ENCODE results near the gene ALDH2.
A peak's percentile ranks its signal among the peaks of the same experiment; 100 is the strongest.
"Not testable (repeated sequence)": the region's sequence is repeated elsewhere in the genome, so short reads cannot be mapped to it uniquely, and the experiment has no call there.

The ALDH2 gene

GRCh38 chr12:111828338-111828979 lies 61.7 kb downstream of the ALDH2 start:
- DNase-seq: no peak

DNA sequence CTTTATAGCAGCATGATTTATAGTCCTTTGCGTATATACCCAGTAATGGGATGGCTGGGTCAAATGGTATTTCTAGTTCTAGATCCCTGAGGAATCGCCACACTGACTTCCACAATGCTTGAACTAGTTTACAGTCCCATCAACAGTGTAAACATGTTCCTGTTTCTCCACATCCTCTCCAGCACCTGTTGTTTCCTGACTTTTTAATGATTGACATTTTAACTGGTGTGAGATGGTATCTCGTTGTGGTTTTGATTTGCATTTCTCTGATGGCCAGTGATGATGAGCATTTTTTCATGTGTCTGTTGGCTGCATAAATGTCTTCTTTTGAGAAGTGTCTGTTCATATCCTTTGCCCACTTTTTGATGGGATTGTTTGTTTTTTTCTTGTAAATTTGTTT lies 62.9 kb downstream of the ALDH2 start:
- DNase-seq: not testable (repeated sequence)

GRCh38 chr12:111834740-111835386 lies 68.1 kb downstream of the ALDH2 start:
- DNase-seq: not testable (repeated sequence)

DNA sequence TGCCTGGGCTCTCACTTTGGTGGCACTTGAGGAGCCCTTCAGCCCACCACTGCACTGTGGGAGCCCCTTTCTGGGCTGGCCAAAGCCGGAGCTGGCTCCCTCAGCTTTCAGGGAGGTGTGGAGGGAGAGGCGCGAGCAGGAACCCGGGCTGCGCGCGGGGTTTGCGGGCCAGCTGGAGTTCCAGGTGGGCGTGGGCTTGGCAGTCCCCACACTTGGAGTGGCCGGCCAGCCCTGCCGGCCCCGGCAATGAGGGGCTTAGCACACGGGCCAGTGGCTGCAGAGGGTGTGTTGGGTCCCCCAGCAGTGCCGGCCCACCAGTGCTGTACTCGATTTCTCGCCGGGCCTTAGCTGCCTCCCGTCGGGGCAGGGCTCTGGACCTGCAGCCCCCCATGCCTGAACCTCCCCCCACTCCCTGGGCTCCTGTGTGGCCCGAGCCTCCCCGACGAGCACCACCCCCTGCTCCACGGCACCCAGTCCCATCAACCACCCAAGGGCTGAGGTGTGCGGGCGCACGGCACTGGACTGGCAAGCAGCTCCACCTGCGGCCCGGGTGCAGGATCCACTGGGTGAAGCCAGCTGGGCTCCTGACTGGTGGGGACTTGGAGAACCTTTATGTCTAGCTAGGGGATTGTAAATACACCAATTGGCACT lies 68.9 kb downstream of the ALDH2 start:
- DNase-seq: not testable (repeated sequence)

DNA sequence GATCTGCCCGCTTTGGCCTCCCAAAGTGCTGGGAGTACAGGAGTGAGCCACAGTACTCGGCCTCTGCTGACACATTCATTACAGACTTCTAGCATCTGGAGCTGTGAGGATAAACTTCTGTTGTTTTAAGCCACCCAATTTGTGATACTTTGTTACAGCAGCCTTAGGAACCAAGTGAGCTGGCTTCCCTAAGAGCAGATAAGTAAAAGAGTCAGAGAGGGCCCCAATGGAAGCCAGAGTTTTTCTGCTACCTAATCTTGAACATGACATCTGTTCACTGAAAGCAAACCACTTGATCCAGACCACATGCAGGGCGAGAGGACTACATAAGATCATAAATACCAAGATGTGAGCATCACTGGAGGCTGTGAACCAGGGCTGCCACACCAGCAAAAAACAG lies 71.6 kb downstream of the ALDH2 start:
- no peak for DNase-seq

- DNase-seq: no peak
These were observed 74.1 kb downstream of the ALDH2 start for GRCh38 chr12:111840807-111841206.

DNA sequence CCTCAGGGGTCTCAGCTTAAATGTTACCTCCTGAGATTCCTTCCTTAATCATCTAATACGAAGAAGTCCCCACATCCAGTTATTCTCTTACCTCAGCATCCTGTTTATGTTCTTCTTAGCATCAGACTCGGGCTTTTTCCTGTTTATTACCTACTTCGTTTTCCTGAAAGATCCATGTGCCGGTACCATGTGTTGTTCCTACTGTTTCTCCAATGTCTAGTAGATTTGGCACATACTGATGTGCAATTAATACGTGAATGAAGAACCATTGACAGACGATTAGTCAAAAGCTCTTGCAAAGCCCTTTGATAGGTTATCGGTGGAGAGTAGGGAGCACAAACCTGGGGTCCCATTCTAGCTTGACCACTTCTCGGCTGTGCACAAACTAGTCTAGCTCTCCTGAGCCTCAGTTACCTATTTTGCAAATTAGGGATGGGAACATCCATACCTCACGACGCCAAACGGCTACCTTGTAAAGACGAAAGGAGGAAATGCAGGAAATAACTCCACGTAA lies 74.6 kb downstream of the ALDH2 start:
- DNase-seq: no peak

GRCh38 chr12:111841750-111842555 lies 75.2 kb downstream of the ALDH2 start, which contains the start of gene MAPKAPK5:
Gene MAPKAPK5 (plus strand): TSS chr12:111842228. CDS start chr12:111842734, 506 bp downstream.
- peak; percentile 96 for DNase-seq

DNA sequence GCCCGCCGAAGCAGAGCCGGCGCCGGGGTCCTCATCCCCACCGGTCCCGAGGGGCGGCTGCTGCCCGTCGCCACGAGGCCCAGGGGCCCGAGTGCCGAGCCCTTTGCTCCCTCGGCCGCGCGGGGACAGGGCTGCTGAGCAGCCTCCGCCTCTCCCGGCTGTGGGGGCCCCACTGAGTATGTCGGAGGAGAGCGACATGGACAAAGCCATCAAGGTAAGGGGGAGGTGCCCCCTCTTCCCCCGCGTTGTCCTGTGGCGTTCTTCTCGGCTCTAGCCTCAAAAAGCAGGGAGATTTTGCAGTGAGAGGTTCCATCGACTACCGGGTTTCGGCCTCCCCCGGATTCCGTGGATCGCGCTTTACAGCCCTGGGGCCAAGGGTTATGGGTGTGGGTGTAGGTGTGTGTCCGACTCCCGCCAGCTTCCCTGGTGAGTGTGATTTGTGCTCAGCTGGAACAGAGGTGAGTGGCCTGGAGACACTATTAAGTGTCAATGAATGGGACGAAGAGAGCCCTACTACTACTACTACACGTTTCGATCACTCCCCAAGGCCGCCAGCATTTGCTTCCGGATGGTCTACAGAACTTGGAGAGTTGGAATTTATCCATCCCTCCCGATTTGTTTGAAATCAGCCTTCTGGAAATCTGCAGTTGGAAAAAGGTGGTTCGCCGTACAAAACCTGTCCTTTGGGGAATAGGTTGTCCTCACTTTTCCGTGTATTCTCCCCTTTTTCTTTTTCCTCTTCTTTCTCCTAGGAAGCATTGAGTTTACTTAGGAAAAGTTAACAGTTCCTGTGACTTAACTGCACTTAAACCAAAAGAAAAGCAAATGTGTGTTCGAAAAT lies 76.0 kb downstream of the ALDH2 start:
- peak; percentile 47 for DNase-seq

DNA sequence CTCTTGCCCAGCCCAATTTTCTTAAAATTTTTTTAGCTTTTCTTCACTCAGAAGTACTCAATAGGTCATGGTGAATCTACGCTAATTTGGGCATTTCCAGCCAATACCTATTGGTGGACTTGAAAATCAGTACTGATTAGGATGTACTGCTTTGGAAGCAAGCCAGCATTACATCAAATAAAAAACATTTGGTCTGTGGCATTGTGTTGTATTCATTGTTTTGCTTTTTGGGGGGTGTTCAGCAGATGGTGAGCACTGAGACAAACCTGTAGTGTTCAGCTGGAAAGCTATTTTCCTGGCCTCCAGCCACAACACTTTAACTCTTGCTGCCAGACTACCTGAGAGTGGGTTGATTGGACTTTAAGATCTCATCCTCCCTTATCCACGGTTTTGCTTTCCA lies 79.3 kb downstream of the ALDH2 start:
- DNase-seq: no peak

- no peak for DNase-seq
These were observed 83.8 kb downstream of the ALDH2 start for GRCh38 chr12:111850526-111850925.

DNA sequence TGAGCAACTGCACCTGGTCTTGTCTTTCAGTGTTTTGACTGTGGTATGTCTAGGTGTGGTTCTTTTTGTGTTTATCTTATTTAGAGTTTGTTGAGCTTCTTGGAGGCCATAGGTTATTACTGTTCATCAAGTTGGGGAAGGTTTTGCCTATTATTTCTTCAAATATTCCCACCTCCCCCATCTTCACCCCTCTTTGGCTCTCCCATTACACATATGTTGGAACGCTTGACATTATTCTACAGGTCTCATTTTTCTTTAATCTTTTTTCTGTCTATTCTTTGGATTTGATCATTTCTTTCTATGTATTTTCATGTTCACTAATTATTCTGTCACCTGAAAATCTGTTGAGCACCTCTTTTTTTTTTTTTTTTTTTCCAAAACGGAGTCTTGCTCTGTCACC lies 91.5 kb downstream of the ALDH2 start:
- no peak for DNase-seq

DNA sequence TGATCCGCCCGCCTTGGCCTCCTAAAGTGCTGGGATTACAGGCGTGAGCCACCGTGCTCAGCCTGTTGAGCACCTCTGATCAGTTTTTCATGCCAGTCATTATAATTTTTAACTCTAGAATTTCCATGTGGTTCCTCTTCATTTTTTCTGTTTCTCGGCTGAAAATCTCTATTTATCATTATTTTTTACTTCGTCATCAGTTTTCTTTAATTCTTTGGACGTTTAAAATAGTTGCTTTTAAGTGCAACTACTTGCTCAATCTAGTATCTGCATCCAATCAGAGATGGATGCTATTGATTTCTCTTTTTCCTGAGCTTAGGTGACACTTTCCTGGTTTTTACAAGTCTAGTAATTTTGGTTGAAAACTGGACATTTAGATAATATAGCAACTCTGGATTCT lies 92.0 kb downstream of the ALDH2 start:
- DNase-seq: no peak

GRCh38 chr12:111864913-111865312 lies 98.2 kb downstream of the ALDH2 start:
- no peak for DNase-seq

Data from stimulated activated naive CD4-positive, alpha-beta T cell treated with Interleukin-2 at 50 U/mL for 16 hours (primary cell).